ENCODE data around the gene ZNF286A. TPM values are rescaled to one million over a fixed set of nuclear protein-coding genes. Genes with fewer than 3 reads are reported as not detected.
A peak's percentile ranks its signal among the peaks of the same experiment; 100 is the strongest.
"Not testable (repeated sequence)": the region's sequence is repeated elsewhere in the genome, so short reads cannot be mapped to it uniquely, and the experiment has no call there.

ZNF286A gene
- polyA plus RNA-seq, 1 donor from 2014 or later, result 98.1 TPM

- Histone ChIP-seq H3K79me2 (replicated peaks; ENCODE audit: insufficient read depth, low read length) (no peaks in the 10 kb centered on the region), H3K9ac (ENCODE audit: low read length) (no peak overlapping the region), H3K27ac (ENCODE audit: low read length) (no peak overlapping the region), H3K27me3 (ENCODE audit: insufficient read depth, low read depth, low read length) (no peaks in the 10 kb centered on the region), H2AFZ (ENCODE audit: low read depth, low read length) (no peak overlapping the region), H3K36me3 (ENCODE audit: insufficient read depth, low read length) (no peaks in the 10 kb centered on the region), H3K9me3 (ENCODE audit: low read length) (no peaks in the 10 kb centered on the region), H3K4me2 (ENCODE audit: low read length) (no peak overlapping the region), H3F3A (ENCODE audit: insufficient read depth, low read length, poor library complexity, severe bottlenecking) (no peaks in the 10 kb centered on the region), H3K9me2 (ENCODE audit: insufficient read depth, low read length) (no peaks in the 10 kb centered on the region), H4K20me1 (ENCODE audit: insufficient read depth) (no peaks in the 10 kb centered on the region), H3K4me3 (ENCODE audit: low read length) (no peak overlapping the region)
- no peak for TF ChIP-seq CTCF (IDR thresholded peaks at IDR 0.05; ENCODE audit: poor library complexity, severe bottlenecking)
- TF ChIP-seq EP300 (conservative IDR thresholded peaks at IDR 0.05; ENCODE audit: poor library complexity, severe bottlenecking), result no peak
- no peak for TF ChIP-seq MXI1 (conservative IDR thresholded peaks at IDR 0.05; ENCODE audit: poor library complexity, severe bottlenecking)
Measured at GRCh38 chr17:15663691-15664090, 35.9 kb upstream of the ZNF286A start.

DNA sequence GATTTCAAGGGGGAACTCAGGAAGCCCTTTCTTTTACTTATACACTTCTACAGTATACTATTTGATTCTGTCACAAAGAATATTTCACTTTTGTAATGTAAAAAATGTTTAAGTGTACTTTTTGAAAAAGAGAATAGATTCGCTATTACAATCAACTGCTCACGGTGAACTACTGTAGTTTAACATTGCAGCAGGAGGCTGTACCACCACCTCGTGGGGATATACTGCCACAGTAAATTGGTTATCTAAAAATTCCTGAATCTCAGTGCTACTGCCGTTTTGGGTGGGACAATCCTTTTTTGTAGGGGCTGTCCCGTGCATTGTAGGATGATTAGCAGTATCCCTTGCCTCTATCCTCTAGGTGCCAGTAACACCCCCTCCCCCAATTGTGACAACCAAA lies 30.0 kb upstream of the ZNF286A start:
- H2AFZ ChIP-seq (ENCODE audit: low read depth, low read length); H3K4me2 ChIP-seq (ENCODE audit: low read length); H4K20me1 ChIP-seq (ENCODE audit: insufficient read depth); H3K9me3 ChIP-seq (ENCODE audit: low read length); H3K27ac ChIP-seq (ENCODE audit: low read length); H3K9ac ChIP-seq (ENCODE audit: low read length); H3K9me2 ChIP-seq (ENCODE audit: insufficient read depth, low read length); H3K36me3 ChIP-seq (ENCODE audit: insufficient read depth, low read length); H3K4me3 ChIP-seq (ENCODE audit: low read length); H3K27me3 ChIP-seq (ENCODE audit: insufficient read depth, low read depth, low read length); H3K79me2 ChIP-seq (replicated peaks; ENCODE audit: insufficient read depth, low read length); H3F3A ChIP-seq (ENCODE audit: insufficient read depth, low read length, poor library complexity, severe bottlenecking): not testable (repeated sequence)

GRCh38 chr17:15674640-15675039 lies 24.9 kb upstream of the ZNF286A start:
- not testable (repeated sequence) for H3K9me3 ChIP-seq (ENCODE audit: low read length); H3K79me2 ChIP-seq (replicated peaks; ENCODE audit: insufficient read depth, low read length); H3K9me2 ChIP-seq (ENCODE audit: insufficient read depth, low read length); H3K36me3 ChIP-seq (ENCODE audit: insufficient read depth, low read length); H2AFZ ChIP-seq (ENCODE audit: low read depth, low read length); H3K4me2 ChIP-seq (ENCODE audit: low read length); H4K20me1 ChIP-seq (ENCODE audit: insufficient read depth); H3K9ac ChIP-seq (ENCODE audit: low read length); H3K27me3 ChIP-seq (ENCODE audit: insufficient read depth, low read depth, low read length); H3K27ac ChIP-seq (ENCODE audit: low read length); H3K4me3 ChIP-seq (ENCODE audit: low read length); H3F3A ChIP-seq (ENCODE audit: insufficient read depth, low read length, poor library complexity, severe bottlenecking)

DNA sequence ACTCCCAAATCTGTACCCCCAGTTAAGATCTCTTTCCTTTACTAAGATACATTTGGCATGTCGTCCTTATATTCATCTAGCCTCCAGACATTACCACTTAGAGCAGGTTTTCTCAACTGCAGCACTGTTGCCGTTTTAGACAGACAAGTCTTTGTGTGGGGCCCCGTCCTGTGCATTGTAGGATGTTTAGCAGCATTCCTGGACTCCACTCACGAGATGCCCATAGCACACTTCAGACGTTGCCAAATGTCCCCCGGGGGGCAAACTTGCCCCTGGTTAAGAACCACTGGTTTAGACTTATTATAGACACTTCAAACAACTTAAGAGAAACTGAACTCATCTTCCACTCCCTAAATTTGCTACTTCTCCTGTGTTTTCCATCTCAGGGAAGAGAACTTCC lies 23.6 kb upstream of the ZNF286A start:
- not testable (repeated sequence) for H3K9me3 ChIP-seq (ENCODE audit: low read length); H4K20me1 ChIP-seq (ENCODE audit: insufficient read depth); H3K27me3 ChIP-seq (ENCODE audit: insufficient read depth, low read depth, low read length); H3K9ac ChIP-seq (ENCODE audit: low read length); H3K4me2 ChIP-seq (ENCODE audit: low read length); H3K79me2 ChIP-seq (replicated peaks; ENCODE audit: insufficient read depth, low read length); H2AFZ ChIP-seq (ENCODE audit: low read depth, low read length); H3K27ac ChIP-seq (ENCODE audit: low read length); H3K9me2 ChIP-seq (ENCODE audit: insufficient read depth, low read length); H3K36me3 ChIP-seq (ENCODE audit: insufficient read depth, low read length); H3F3A ChIP-seq (ENCODE audit: insufficient read depth, low read length, poor library complexity, severe bottlenecking); H3K4me3 ChIP-seq (ENCODE audit: low read length)

GRCh38 chr17:15683135-15683534 lies 16.4 kb upstream of the ZNF286A start:
- H4K20me1 ChIP-seq (ENCODE audit: insufficient read depth); H2AFZ ChIP-seq (ENCODE audit: low read depth, low read length); H3K79me2 ChIP-seq (replicated peaks; ENCODE audit: insufficient read depth, low read length); H3K27me3 ChIP-seq (ENCODE audit: insufficient read depth, low read depth, low read length); H3K9ac ChIP-seq (ENCODE audit: low read length); H3K9me3 ChIP-seq (ENCODE audit: low read length); H3K4me2 ChIP-seq (ENCODE audit: low read length); H3F3A ChIP-seq (ENCODE audit: insufficient read depth, low read length, poor library complexity, severe bottlenecking); H3K36me3 ChIP-seq (ENCODE audit: insufficient read depth, low read length); H3K9me2 ChIP-seq (ENCODE audit: insufficient read depth, low read length); H3K27ac ChIP-seq (ENCODE audit: low read length): not testable (repeated sequence)
- peak overlapping the region; percentile 67 for H3K4me3 ChIP-seq (ENCODE audit: low read length)
